B cell (primary cell): ENCODE measurements around the gene CREM. TPM values are rescaled to one million over a fixed set of nuclear protein-coding genes. Genes with fewer than 3 reads are reported as not detected.

Experiments
- ATAC-seq: fragments of 200-7000 bp; cut with Tn5 transposase; one replicate; pipeline ENCODE4 v1.10.0; 2021; ENCODE audit warnings: low read depth, mild to moderate bottlenecking, moderate number of reproducible peaks, moderate library complexity
- CTCF ChIA-PET: fragments of 350-600 bp; sonication (Branson Sonifier 250); formaldehyde crosslinking; loops from one replicate; lab custom pipeline; 2021; ENCODE audit warnings: antibody characterized with exemption, inconsistent platforms; lab: Charles Lee
- POLR2A ChIA-PET: fragments of 350-600 bp; sonication (Branson Sonifier 250); formaldehyde crosslinking; loops from one replicate; lab custom pipeline; 2021; ENCODE audit warnings: antibody characterized with exemption; lab: Charles Lee
- DNase-seq: peaks from one replicate; pipeline ENCODE4 v3.0.0; 2013
- H2AFZ ChIP-seq: 2 replicates; pipeline ENCODE4 v1.6.1; 2012; ENCODE audit warnings: mild to moderate bottlenecking, low read depth, low read length; ENCODE audit not compliant: insufficient read depth, poor library complexity, severe bottlenecking
- H3K27ac ChIP-seq, 2 donors: 1 replicate in 1 of 2; 2 replicates in 1 of 2; pipeline ENCODE4 v1.5.1; 2012 to 2013; ENCODE audit warnings: low read length in 2 of 2, mild to moderate bottlenecking in 2 of 2, moderate library complexity in 1 of 2
- H3K27me3 ChIP-seq, 4 experiments: fragments of 200-600 bp in 1 of 4; sonication (generic) in 1 of 4; replicated peaks in 1 of 4; 1 replicate in 2 of 4; 2 replicates in 2 of 4; pipeline versions ENCODE4 v1.6.1 to v1.7.0; 2013 to 2016; ENCODE audit warnings: low read length in 3 of 4, mild to moderate bottlenecking in 2 of 4, mixed read lengths in 1 of 4, moderate library complexity in 1 of 4; ENCODE audit not compliant: insufficient read depth in 4 of 4, control insufficient read depth in 3 of 4; ENCODE audit errors: control extremely low read depth in 1 of 4
- H3K36me3 ChIP-seq, 2 experiments: replicated peaks in 1 of 2; 1 replicate in 1 of 2; 2 replicates in 1 of 2; pipeline versions ENCODE4 v1.6.1 to v1.7.1; 2013; ENCODE audit warnings: low read length in 1 of 2; ENCODE audit not compliant: insufficient read depth in 2 of 2, control insufficient read depth in 1 of 2; ENCODE audit errors: control extremely low read depth in 1 of 2, extremely low read depth in 1 of 2
- H3K4me1 ChIP-seq, 2 donors: fragments of 200-600 bp in 1 of 2; sonication (generic) in 1 of 2; 1 replicate in 1 of 2; 2 replicates in 1 of 2; pipeline versions ENCODE4 v1.5.1 to v1.6.1; 2013 to 2017; ENCODE audit warnings: low read length in 2 of 2; ENCODE audit not compliant: control insufficient read depth in 2 of 2, insufficient read depth in 2 of 2
- H3K4me2 ChIP-seq: replicated peaks from 2 replicates; pipeline ENCODE3; 2012; ENCODE audit warnings: mild to moderate bottlenecking, low read depth, low read length; ENCODE audit not compliant: poor library complexity, severe bottlenecking
- H3K4me3 ChIP-seq, 5 experiments: fragments of 200-600 bp in 1 of 5; sonication (generic) in 1 of 5; 1 replicate in 3 of 5; 2 replicates in 2 of 5; pipeline versions ENCODE4 v1.5.1 to v1.7.0; 2011 to 2016; ENCODE audit warnings: low read length in 4 of 5, mild to moderate bottlenecking in 4 of 5, low read depth in 2 of 5, control low read depth in 1 of 5, moderate library complexity in 1 of 5; ENCODE audit not compliant: insufficient read depth in 1 of 5; ENCODE audit errors: control extremely low read depth in 1 of 5, extremely low read depth in 1 of 5
- H3K79me2 ChIP-seq: fragments of 200-600 bp; sonication (generic); one replicate; pipeline ENCODE4 v1.6.0; 2016; ENCODE audit warnings: low read length; ENCODE audit not compliant: control insufficient read depth, insufficient read depth
- H3K9ac ChIP-seq: fragments of 200-600 bp; sonication (generic); 2 replicates; pipeline ENCODE4 v1.6.1; 2017; ENCODE audit warnings: mild to moderate bottlenecking, low read length, moderate library complexity
- H3K9me3 ChIP-seq, 3 donors: one replicate each; pipeline versions ENCODE4 v1.6.1 to v1.7.1; 2013; ENCODE audit warnings: low read length in 2 of 3; ENCODE audit not compliant: control insufficient read depth in 2 of 3, insufficient read depth in 1 of 3; ENCODE audit errors: control extremely low read depth in 1 of 3
- H4K20me1 ChIP-seq: 2 replicates; pipeline ENCODE4 v1.6.0; 2012; ENCODE audit warnings: mild to moderate bottlenecking, low read length; ENCODE audit not compliant: insufficient read depth, control insufficient read depth, poor library complexity, severe bottlenecking
- H3K27ac Mint-ChIP-seq: one replicate; pipeline ENCODE4 v1.8.0; 2021; ENCODE audit warnings: mixed read lengths
- H3K27me3 Mint-ChIP-seq: one replicate; pipeline ENCODE4 v1.8.0; 2021; ENCODE audit warnings: mixed read lengths
- H3K4me1 Mint-ChIP-seq: one replicate; pipeline ENCODE4 v1.8.0; 2021; ENCODE audit warnings: mixed read lengths
- H3K4me3 Mint-ChIP-seq: one replicate; pipeline ENCODE4 v1.8.0; 2021; ENCODE audit warnings: mixed read lengths
- H3K9me3 Mint-ChIP-seq: one replicate; pipeline ENCODE4 v1.8.0; 2022; ENCODE audit warnings: mixed read lengths; ENCODE audit not compliant: insufficient read depth
- CTCF ChIP-seq: fragments of 200-600 bp; IDR thresholded peaks from one replicate; pipeline ENCODE4 v1.8.0; 2022; ENCODE audit warnings: antibody characterized with exemption, mild to moderate bottlenecking
- EZH2 ChIP-seq: IDR thresholded peaks from 2 replicates; pipeline ENCODE4 v1.6.1; 2012; ENCODE audit warnings: borderline replicate concordance, low read depth, mild to moderate bottlenecking, moderate library complexity, low read length; ENCODE audit not compliant: insufficient read depth, poor library complexity, severe bottlenecking
- WGBS: methylation state at CpG from one replicate; pipeline ENCODE4 v1.1.5; 2013; ENCODE audit warnings: missing lambda C conversion rate; ENCODE audit not compliant: insufficient coverage; 5-methylcytosine and 5-hydroxymethylcytosine counted together
- intact Hi-C: fragments of 100-400 bp; cut with micrococcal nuclease; formaldehyde crosslinking; loops from one replicate; pipeline ENCODE4 v1.10.0; 2022
- polyA plus RNA-seq: library from polyadenylated mRNA; depleted of rRNA; stranded (reverse); fragments of >200 nt; gene quantifications from 2 replicates; pipeline ENCODE4 v1.2.3, GENCODE V29; 2012
- total RNA-seq, 2 donors: library from RNA; stranded (reverse); fragments of 120-200 nt in 1 of 2; gene quantifications; 1 replicate in 1 of 2; 2 replicates in 1 of 2; pipeline versions ENCODE4 v1.2.3 to v1.2.4, GENCODE V29; 2013 to 2022

CREM gene
- total and polyA plus RNA-seq, 2 donors (not counting 1 experiment from before 2014, with no cell fraction given) = 7.3 to 94.6 TPM

- Histone ChIP-seq H2AFZ (no peak overlapping the region), H3K4me3 (no peak overlapping the region), H3K36me3 (no peaks in the 10 kb centered on the region), H3K9me3 (no peaks in the 10 kb centered on the region), H3K27ac (no peak overlapping the region), H4K20me1 (no peaks in the 10 kb centered on the region), H3K4me2 (no peak overlapping the region), H3K79me2 (no peaks in the 10 kb centered on the region), H3K9ac (no peak overlapping the region), H3K27me3 (peaks cover 0 to 2% (median 0%) of the 10 kb centered on the region in 4 experiments), H3K4me1 (no peaks in the 10 kb centered on the region)
- H3K27ac Mint-ChIP-seq = no peak overlapping the region
- no CpG with 5 or more reads among the region's 5 CpGs for WGBS
- TF ChIP-seq EZH2 (no peak), CTCF (no peak)
- H3K9me3 Mint-ChIP-seq = no peaks in the 10 kb centered on the region
- CTCF ChIA-PET = interaction anchor here (0.6 to 2.9 kb wide), 4 partner anchors 29 to 683 kb away, joined by 4 to 17 read pairs (median 4); no protein-coding TSS in a partner anchor
- POLR2A ChIA-PET = interaction anchor here (0.6 kb wide), 1 partner anchor 133 kb away, joined by 3 read pairs; no protein-coding TSS in a partner anchor
- intact Hi-C loops = no loop called here
- DNase-seq = no peak
- peaks cover 5% of the 10 kb centered on the region for H3K27me3 Mint-ChIP-seq
- no peak for ATAC-seq
- H3K4me1 Mint-ChIP-seq = no peaks in the 10 kb centered on the region
- H3K4me3 Mint-ChIP-seq = no peak overlapping the region
Measured at GRCh38 chr10:35225204-35225603, 98.6 kb downstream of the CREM start.

GRCh38 chr10:35226507-35226906 is 99.9 kb downstream of the CREM start:
- no CpG with 5 or more reads among the region's 3 CpGs for WGBS
- ChIA-PET POLR2A (no interaction called here), CTCF (interaction anchor here (0.7 to 1.6 kb wide), 3 partner anchors 11 to 108 kb away, joined by 3 to 4 read pairs (median 3); no protein-coding TSS in a partner anchor)
- no peaks in the 10 kb centered on the region for H3K9me3 Mint-ChIP-seq
- H3K9ac ChIP-seq = no peak overlapping the region
- DNase-seq (no peak), ATAC-seq (no peak)
- no peaks in the 10 kb centered on the region for H3K36me3 ChIP-seq
- no peak for TF ChIP-seq EZH2
- no peak for TF ChIP-seq CTCF
- H3K79me2 ChIP-seq = no peaks in the 10 kb centered on the region
- H3K27me3 ChIP-seq = peaks cover 0 to 2% (median 0%) of the 10 kb centered on the region in 4 experiments
- no peaks in the 10 kb centered on the region for H4K20me1 ChIP-seq
- H3K27ac Mint-ChIP-seq = no peak overlapping the region
- no peak overlapping the region for H2AFZ ChIP-seq
- H3K4me1 Mint-ChIP-seq = no peaks in the 10 kb centered on the region
- H3K4me3 ChIP-seq = no peak overlapping the region
- intact Hi-C loops = no loop called here
- no peaks in the 10 kb centered on the region for H3K9me3 ChIP-seq
- H3K27me3 Mint-ChIP-seq = peaks cover 4% of the 10 kb centered on the region
- no peak overlapping the region for H3K27ac ChIP-seq
- no peak overlapping the region for H3K4me2 ChIP-seq
- no peak overlapping the region for H3K4me3 Mint-ChIP-seq
- H3K4me1 ChIP-seq = no peaks in the 10 kb centered on the region
